Colon (tissue), 2 donors: Measurements from ENCODE around the gene FARSB.
"Not testable (repeated sequence)": the region's sequence is repeated elsewhere in the genome, so short reads cannot be mapped to it uniquely, and the experiment has no call there.

ENCODE experiments used
- FAIRE-seq: peaks from 2 replicates; lab custom pipeline; 2012; peaks lifted over from hg19 to GRCh38; lab: Jason Lieb, UNC
- donor health status: control.
- donor health status: control.

Gene FARSB

DNA sequence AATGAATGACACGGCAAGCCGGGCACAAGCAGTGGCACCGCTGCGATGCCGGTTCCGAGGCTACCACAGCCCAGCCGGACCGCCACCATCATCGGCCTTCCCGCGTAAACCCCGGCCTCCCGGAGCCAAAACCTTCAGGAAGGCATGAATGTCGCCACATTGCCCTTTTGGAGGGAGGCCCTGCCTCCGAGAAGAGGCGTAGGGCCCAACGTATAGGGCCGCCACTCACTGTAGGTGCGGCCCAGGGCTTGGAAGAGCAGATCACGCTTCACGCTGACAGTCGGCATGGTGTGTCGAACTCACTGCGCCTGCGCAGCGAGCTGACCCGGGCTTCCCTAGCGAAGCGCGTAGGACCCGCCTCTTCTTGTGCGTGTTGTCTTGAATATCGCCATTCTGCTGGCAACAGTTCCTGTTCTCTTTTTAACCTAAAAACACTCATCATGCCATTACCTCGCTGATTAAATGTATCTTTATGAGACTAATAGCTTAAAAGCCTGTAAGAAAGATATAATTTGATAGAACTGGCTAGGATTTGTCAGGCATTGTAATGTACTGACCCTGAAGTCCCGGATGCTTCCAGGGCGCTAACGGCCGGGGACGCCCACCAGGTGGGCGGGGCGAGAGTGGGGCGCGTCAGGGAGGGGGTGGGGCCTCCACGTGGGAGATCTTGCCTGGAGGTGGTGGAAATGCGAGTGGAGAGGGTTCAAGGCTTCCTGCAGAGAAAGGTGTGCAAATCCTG is at the start of gene FARSB:
TSS of gene FARSB (minus strand) at position 306 of the 739 bp plus-strand sequence. CDS start at position 287, 19 bp downstream.
- no peak for FAIRE-seq

GRCh38 chr2:222703886-222704285 is 48.0 kb upstream of the FARSB start:
- no peak for FAIRE-seq

GRCh38 chr2:222703091-222703490 is 47.2 kb upstream of the FARSB start:
- no peak for FAIRE-seq

DNA sequence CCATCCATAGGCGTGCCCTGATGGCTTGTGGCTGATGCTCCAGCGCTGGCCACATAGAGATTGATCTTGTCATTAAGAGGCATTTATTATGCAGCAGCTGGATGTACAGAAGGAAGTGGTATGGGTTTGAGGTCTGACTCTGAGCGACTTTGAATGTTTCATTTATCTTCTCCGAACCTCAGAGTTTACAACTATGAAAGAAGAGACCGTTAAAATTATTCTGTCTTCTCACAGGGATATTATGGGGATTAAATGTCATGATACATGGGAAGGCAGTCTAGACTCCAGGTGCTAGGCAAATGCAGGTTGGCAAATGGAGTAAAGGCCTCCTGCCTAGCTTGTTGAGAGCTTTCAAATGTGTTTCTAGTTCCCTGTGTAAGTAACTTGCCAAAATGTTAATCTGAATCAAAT is 45.8 kb upstream of the FARSB start:
- FAIRE-seq = no peak

DNA sequence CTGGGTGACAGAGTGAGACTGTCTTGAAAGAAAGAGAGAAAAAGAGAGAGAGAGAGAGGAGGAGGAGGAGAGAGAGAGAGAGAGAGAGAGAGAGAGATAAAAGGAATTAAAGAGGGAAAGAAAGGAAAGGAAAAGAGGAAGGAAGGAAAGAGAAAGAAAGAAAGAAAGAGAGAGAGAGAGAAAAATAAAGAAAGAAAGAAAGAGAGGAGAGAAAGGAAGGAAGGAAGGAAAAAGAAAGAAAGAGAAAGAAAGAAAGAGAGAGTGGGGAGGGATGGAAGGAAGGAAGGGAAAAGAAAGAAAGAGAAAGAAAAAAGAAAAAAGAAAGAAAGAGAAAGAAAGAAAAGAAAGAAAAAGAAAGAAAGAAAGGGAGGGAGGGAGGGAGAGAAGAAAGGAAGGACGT is 45.3 kb upstream of the FARSB start:
- FAIRE-seq = no peak

DNA sequence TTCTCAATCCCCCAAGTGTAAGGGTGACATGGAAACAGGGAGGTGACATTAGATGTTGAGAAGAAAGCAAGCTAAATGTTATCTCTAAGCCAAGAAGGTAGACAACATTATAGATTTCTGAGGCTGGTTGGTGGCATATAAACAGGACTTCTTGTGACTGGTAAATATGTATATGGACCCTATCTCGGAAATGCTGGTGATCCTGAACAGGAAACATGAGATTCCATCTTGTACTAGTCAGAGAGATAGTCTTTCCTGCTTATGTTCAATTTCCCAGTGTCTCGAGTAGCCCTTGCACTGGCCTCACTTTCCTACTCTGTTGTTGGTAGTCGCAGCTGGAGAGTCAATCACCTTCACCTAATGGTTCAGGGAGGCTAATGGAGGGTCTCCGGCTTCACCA is 42.4 kb upstream of the FARSB start:
- no peak for FAIRE-seq

GRCh38 chr2:222693837-222694236 is 37.9 kb upstream of the FARSB start:
- FAIRE-seq = no peak

GRCh38 chr2:222693413-222693812 is 37.5 kb upstream of the FARSB start:
- FAIRE-seq = not testable (repeated sequence)

- no peak for FAIRE-seq
Measured at GRCh38 chr2:222690564-222691200, 34.8 kb upstream of the FARSB start.

- no peak for FAIRE-seq
Measured at GRCh38 chr2:222689322-222689721, 33.4 kb upstream of the FARSB start.

DNA sequence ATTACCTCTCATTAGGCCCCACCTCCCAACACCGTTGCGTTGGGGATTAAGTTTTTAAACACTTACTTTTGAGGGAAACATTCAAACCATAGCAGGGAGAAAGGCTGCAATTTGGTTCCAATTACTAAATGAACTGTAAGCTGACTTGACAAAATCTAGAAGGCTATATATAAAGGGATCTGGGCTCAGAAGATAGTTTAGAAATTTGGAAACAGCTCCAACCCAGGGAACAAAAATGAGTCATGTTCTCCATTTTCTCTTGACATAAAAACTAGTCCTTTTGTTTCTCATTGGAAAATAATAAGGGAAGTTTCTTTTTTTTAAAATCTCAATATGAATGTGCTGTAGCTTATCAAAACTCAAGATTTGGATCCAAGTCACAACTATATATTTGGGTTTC is 33.0 kb upstream of the FARSB start:
- no peak for FAIRE-seq

- FAIRE-seq = no peak
Measured at GRCh38 chr2:222686086-222686750, 30.3 kb upstream of the FARSB start.

DNA sequence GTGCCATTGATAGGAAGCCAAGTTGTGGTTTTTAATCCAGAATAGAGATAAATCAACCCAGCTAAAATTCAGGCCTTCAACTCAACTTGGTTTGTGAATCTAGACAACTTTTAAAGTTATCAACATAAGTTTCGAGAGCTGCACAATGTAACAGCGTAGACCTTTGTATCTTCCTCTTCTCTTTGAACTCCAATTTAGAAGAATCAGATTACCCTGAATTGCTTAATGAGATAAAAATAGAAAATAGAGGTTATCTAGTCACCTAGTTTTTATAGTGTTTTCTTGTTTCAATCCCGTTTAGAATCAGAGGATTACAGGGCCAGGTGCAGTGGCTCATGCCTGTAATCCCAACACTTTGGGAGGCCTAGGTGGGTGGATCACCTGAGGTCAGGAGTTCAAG is 27.9 kb upstream of the FARSB start:
- no peak for FAIRE-seq

- no peak for FAIRE-seq
Measured at GRCh38 chr2:222677981-222678380, 22.1 kb upstream of the FARSB start.

DNA sequence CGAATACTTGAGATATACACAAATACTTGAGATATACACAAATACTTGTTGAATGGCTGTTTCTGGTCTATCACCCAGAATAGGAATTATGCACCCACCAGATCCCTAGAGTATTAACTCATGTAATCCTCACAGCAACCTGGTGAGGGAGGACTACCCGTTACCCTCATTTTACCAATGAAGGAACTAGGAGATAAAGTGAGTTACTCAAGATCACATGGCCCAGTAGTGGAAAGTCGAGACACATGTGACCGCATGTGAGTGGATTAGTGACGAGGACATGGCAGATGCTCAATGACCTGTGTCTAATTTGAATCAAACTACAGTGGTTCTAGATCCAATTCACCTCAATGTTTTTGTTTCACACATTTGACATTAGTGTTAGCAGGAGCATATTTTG is 18.0 kb upstream of the FARSB start:
- FAIRE-seq = no peak

- FAIRE-seq = no peak
Measured at GRCh38 chr2:222673273-222673672, 17.4 kb upstream of the FARSB start.

DNA sequence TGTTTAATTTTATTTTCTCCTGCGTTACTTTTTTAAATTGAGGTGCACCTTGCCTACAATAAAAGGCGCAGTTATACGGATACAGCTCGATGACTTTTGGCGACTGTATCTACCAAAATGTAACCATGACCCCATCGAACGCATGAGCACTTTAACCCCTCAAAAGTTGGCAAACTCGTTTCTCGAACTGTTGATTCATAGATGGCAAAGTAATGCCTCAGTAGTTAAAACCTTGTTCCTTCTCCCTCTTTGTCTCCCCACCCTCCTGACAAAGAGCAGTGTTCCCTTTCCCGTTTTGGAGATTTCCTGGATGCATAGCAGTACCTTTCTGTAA is 16.1 kb upstream of the FARSB start:
- no peak for FAIRE-seq

- FAIRE-seq = no peak
Measured at GRCh38 chr2:222671259-222672067, 15.6 kb upstream of the FARSB start, which contains the start of gene MOGAT1. TSS of gene MOGAT1 (plus strand) at chr2:222671658. CDS start at chr2:222671786, 128 bp downstream.

GRCh38 chr2:222670191-222671038 is 14.5 kb upstream of the FARSB start:
- no peak for FAIRE-seq

DNA sequence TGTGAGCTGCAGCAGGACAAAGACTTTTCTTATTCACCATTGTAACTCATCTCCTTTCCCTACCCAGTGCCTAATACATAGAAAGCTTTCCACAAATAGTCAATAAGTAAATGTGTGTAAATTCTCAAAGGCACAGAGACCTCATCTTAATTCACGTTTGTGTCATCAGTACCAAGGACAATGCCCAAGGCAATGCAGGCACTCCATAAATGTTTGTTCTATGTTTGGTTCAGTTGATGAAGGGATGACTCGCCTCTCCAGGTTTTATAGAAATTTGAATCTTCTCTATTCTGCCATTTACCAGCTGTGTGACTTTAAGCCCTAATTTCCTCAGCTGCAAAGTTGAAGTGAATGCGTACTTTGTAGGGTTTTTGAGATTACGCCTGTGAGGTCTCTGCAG is 13.5 kb upstream of the FARSB start:
- FAIRE-seq = no peak

DNA sequence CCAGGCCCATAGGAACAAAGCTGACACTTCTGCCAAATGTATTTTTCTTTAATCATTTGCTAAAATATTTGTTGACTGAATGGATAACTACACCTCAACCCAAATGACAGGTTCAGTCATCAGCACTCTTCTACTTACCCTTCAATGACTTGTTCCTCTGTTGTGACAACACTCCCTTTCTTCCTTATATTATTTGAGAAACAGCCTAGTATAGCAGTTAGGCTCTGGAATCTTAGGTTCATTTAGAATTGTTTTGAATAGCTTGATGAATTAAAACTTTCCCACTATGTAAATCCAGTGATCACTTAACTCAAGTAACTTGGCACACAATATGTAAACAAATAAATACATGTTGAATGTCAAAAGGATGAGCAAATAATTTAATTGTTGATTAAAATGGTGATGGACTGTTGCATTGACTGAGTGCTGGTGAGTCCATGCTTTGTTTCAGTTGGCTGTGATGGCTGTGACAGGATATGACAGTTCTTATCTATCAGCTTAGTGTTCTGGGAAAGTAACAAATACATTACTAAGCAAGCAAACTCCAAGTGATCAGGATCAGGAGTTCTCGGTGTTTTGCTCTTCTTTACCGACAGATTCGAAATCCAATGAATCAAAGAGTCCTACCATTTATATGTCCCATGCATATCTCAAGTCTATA is 12.7 kb upstream of the FARSB start:
- FAIRE-seq = no peak
